ENCODE data around the gene ERMP1. TPM values are rescaled to one million over a fixed set of nuclear protein-coding genes. Genes with fewer than 3 reads are reported as not detected.
"Not testable (repeated sequence)": the region's sequence is repeated elsewhere in the genome, so short reads cannot be mapped to it uniquely, and the experiment has no call there.

ERMP1 gene
- total and polyA plus RNA-seq, 2 of the 8 experiments (the other 6 are each of a cell fraction or from before 2014, with no cell fraction given): 12.8 to 16.7 TPM

DNA sequence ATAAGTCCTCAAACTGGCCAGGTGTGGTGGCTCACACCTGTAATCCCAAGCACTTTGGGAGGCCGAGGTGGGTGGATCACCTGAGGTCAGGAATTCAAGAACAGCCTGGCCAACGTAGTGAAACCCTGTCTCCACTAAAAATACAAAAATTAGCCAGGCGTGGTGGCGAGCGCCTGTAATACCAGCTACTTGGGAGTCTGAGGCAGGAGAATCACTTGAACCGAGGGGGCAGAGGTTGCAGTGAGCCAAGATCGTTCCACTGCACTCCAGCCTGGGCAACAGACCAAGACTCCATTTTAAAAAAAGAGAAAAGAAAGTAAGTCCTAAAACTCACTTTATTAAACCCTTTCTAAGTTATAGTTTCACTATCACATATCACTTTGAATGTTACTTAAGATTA is 32.5 kb downstream of the ERMP1 start:
- H2AFZ ChIP-seq (ENCODE audit: low read length); H3K9me3 ChIP-seq (ENCODE audit: insufficient read depth in 2 of 2, low read depth in 1 of 2, low read length in 1 of 2); H3K23me2 ChIP-seq (ENCODE audit: low read depth, low read length); H2BK20ac ChIP-seq (ENCODE audit: low read length); H3K27me3 ChIP-seq (replicated peaks in 1 of 4; ENCODE audit: control insufficient read depth in 3 of 4, extremely low read depth in 1 of 4, insufficient read depth in 3 of 4, low read length in 3 of 4); H2BK5ac ChIP-seq (ENCODE audit: low read depth, low read length); H4K8ac ChIP-seq (ENCODE audit: extremely low read depth, insufficient read depth, low read length); H3K4ac ChIP-seq (replicated peaks; ENCODE audit: insufficient read length, low read depth, low read length); H3K79me2 ChIP-seq (ENCODE audit: control insufficient read depth in 1 of 2, insufficient read depth in 2 of 2, low read length in 2 of 2); H3K36me3 ChIP-seq (ENCODE audit: control insufficient read depth in 2 of 4, insufficient read depth in 4 of 4, low read length in 3 of 4); H3K4me2 ChIP-seq (ENCODE audit: insufficient read depth in 1 of 2, low read depth in 2 of 2, low read length in 2 of 2); DNase-seq (ENCODE audit: low read depth in 1 of 2, low spot score in 2 of 2); POLR2A ChIA-PET (ENCODE audit: partially characterized antibody); H3K56ac ChIP-seq (replicated peaks; ENCODE audit: insufficient read length, low read depth, low read length); H4K20me1 ChIP-seq (replicated peaks in 1 of 2; ENCODE audit: control insufficient read depth in 1 of 2, insufficient read depth in 2 of 2, low read length in 2 of 2); FAIRE-seq; H3K18ac ChIP-seq (ENCODE audit: extremely low read depth, low read length); H3K9ac ChIP-seq (replicated peaks in 1 of 4; ENCODE audit: extremely low read depth in 1 of 4, low read depth in 3 of 4, low read length in 3 of 4); H3K79me1 ChIP-seq (ENCODE audit: low read depth, low read length); H3K4me3 ChIP-seq (ENCODE audit: extremely low read depth in 1 of 4, insufficient read depth in 2 of 4, low read depth in 3 of 4, low read length in 4 of 4); H3K27ac ChIP-seq (ENCODE audit: low read depth, low read length); H4K91ac ChIP-seq (replicated peaks; ENCODE audit: insufficient read length, low read length); H3K4me1 ChIP-seq (replicated peaks in 1 of 4; ENCODE audit: control insufficient read depth in 3 of 4, insufficient read depth in 4 of 4, low read length in 3 of 4); H4K5ac ChIP-seq (ENCODE audit: insufficient read length, low read depth, low read length); H2BK15ac ChIP-seq (ENCODE audit: low read length); H2AK5ac ChIP-seq (ENCODE audit: low read depth, low read length); H2BK120ac ChIP-seq (replicated peaks; ENCODE audit: low read depth, low read length); H3K23ac ChIP-seq (ENCODE audit: insufficient read length); H3K14ac ChIP-seq (ENCODE audit: insufficient read length); H2BK12ac ChIP-seq (ENCODE audit: low read depth, low read length): not testable (repeated sequence)
- CTCF ChIA-PET (ENCODE audit: partially characterized antibody): interaction anchor here (1.1 to 1.6 kb wide), 2 partner anchors 85 to 100 kb away, joined by 5 to 6 read pairs; no protein-coding TSS in a partner anchor
- 93% methylated on average over 7 of the region's 7 CpGs; no CpG with 5 or more reads in 1 of the 2 experiments for WGBS, 2 experiments (ENCODE audit: extremely low coverage in 1 of 2, insufficient coverage in 1 of 2, insufficient read length in 1 of 2, insufficient replicate concordance in 2 of 2, low coverage in 1 of 2, low lambda C conversion rate in 2 of 2, missing lambda C conversion rate in 1 of 2)

Measured in H1 (cell line).